ENCODE data around the gene GALNTL6.

GALNTL6 gene

DNA sequence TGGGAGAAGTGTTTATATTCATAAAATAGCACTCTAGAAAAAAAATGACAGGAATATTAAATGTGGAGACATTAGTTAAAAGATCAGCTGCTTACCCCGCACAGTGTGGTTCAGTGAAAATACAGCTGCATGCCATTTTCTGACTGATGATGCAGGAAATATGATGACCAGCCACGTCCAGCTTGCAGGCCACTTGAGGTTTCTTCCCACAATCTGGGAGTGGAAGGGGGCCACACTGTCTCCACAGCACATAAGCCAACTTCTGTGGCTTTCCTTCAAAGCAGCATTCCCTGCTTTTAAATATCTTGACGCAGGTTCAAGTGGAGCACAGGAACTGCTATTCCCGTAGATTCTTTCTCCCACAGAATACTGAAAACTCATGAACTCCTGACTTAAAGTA is 1182.0 kb downstream of the GALNTL6 start:
- H3K4me3 ChIP-seq (ENCODE audit: low read length), result no peak overlapping the region
- no peak for TF ChIP-seq CTCF (conservative IDR thresholded peaks at IDR 0.05; ENCODE audit: low read depth, low read length)
- DNase-seq (ENCODE audit: low read depth), result no peak

DNA sequence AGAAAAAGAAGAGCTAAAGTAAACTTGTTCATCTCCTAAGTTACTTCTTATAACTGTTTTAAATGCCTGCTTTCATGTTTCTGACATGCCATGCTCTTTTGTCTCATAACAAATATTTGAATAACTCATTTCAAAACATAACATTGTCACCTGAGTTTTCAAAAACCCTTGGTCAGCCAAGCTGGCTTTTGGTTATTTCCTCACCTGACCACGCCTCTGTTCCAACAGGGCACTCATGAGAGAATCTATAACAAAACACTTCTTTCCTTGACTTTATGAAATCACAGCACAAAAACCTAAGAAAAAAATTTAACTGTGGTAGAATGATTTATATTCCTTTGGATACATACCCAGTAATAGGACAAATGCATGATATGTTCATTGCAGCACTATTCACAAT is 1182.5 kb downstream of the GALNTL6 start:
- H3K4me3 ChIP-seq (ENCODE audit: low read length), result no peak overlapping the region
- no peak for DNase-seq (ENCODE audit: low read depth)
- no peak for TF ChIP-seq CTCF (conservative IDR thresholded peaks at IDR 0.05; ENCODE audit: low read depth, low read length)

DNA sequence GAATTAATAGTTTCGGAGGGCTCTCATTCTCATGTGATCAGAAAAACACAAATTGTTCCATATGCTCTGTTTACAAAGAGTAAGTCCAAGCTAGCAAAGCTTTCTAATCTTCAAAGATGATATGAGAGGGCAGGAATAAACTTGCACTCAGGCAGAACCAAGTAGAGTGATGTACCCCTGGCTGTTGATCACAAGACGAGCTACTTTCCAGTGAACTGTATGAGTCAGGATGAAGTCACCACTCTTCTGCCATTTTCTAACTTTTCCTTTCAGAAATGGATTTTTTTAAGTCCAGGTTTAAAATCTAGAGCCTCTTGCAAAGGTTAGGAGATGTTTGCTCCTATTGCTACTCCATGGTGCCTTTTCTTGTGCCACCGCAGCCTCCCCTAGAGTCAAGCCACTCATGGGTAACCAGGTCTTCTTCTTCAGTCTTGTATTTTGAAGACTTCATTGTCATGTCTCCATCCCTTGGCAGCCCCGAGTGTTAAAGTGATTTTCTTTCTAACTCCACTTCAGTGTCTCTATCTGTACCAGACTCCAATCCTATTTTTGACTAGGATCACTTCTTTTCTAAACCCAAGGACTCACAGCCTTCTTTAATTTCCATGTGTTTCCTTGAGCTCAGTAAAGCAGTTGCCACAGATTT is 1183.5 kb downstream of the GALNTL6 start:
- TF ChIP-seq CTCF (conservative IDR thresholded peaks at IDR 0.05; ENCODE audit: low read depth, low read length), result no peak
- DNase-seq (ENCODE audit: low read depth), result peak; percentile 81
- H3K4me3 ChIP-seq (ENCODE audit: low read length), result no peak overlapping the region

GRCh38 chr4:172997217-172997609 is 1184.0 kb downstream of the GALNTL6 start:
- DNase-seq (ENCODE audit: low read depth), result no peak
- no peak overlapping the region for H3K4me3 ChIP-seq (ENCODE audit: low read length)
- no peak for TF ChIP-seq CTCF (conservative IDR thresholded peaks at IDR 0.05; ENCODE audit: low read depth, low read length)

GRCh38 chr4:172997856-172998255 is 1184.7 kb downstream of the GALNTL6 start:
- no peak overlapping the region for H3K4me3 ChIP-seq (ENCODE audit: low read length)
- no peak for TF ChIP-seq CTCF (conservative IDR thresholded peaks at IDR 0.05; ENCODE audit: low read depth, low read length)
- no peak for DNase-seq (ENCODE audit: low read depth)

- no peak for TF ChIP-seq CTCF (conservative IDR thresholded peaks at IDR 0.05; ENCODE audit: low read depth, low read length)
- no peak for DNase-seq (ENCODE audit: low read depth)
- no peak overlapping the region for H3K4me3 ChIP-seq (ENCODE audit: low read length)
Observed at GRCh38 chr4:172998527-172999469, 1185.6 kb downstream of the GALNTL6 start.
